ENCODE measurements around the gene DOK6. TPM values are rescaled to one million over a fixed set of nuclear protein-coding genes. Genes with fewer than 3 reads are reported as not detected.

The DOK6 gene
- total and polyA plus RNA-seq, 10 of the 15 experiments (the other 5 are each of a cell fraction or from before 2014, with no cell fraction given), result 0.01 to 0.09 (median 0.04) TPM; not detected in 4

DNA sequence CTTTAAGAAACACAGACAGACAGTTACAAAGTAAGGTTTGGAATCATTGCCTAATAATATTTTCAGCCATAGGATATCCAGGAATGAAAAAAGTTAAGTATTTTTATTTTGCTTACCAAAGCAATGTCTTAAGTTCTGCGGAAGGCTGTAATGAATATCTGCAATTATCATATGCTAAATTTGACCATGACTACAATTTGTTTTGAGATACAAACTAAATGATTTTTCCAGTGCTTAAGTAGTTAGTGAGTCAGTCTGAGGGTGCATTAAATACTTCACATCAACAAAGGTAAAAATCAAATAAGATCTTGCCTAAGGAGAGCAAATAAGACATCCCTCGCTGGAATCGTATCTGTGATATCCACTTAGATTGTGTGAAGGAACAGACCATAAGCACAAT, 297.0 kb downstream of the DOK6 start (continued):
- no peak for TF ChIP-seq EZH2 (IDR thresholded peaks at IDR 0.05; ENCODE audit: borderline replicate concordance, control insufficient read depth, low read depth, low read length)
- TF ChIP-seq SMAD1 (IDR thresholded peaks at IDR 0.05; ENCODE audit: low read depth, partially characterized antibody), result no peak
- no peak for TF ChIP-seq DPF2 (IDR thresholded peaks at IDR 0.05)
- no peak for TF ChIP-seq RFX5 (IDR thresholded peaks at IDR 0.05; ENCODE audit: low read depth, low read length)
- TF ChIP-seq ETV6 (conservative IDR thresholded peaks at IDR 0.05 in 1 of 2, IDR thresholded peaks at IDR 0.05 in 1 of 2; ENCODE audit: borderline replicate concordance in 1 of 2, low read depth in 1 of 2), result no peak
- TF ChIP-seq, protein P1, sequence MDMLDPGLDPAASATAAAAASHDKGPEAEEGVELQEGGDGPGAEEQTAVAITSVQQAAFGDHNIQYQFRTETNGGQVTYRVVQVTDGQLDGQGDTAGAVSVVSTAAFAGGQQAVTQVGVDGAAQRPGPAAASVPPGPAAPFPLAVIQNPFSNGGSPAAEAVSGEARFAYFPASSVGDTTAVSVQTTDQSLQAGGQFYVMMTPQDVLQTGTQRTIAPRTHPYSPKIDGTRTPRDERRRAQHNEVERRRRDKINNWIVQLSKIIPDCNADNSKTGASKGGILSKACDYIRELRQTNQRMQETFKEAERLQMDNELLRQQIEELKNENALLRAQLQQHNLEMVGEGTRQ (IDR thresholded peaks at IDR 0.05; ENCODE audit: borderline replicate concordance, low read depth, low read length), result no peak
- TF ChIP-seq, protein P2, sequence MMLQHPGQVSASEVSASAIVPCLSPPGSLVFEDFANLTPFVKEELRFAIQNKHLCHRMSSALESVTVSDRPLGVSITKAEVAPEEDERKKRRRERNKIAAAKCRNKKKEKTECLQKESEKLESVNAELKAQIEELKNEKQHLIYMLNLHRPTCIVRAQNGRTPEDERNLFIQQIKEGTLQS (IDR thresholded peaks at IDR 0.05; ENCODE audit: borderline replicate concordance, extremely low read depth, low read depth, low read length), result no peak
- TF ChIP-seq, protein P3, sequence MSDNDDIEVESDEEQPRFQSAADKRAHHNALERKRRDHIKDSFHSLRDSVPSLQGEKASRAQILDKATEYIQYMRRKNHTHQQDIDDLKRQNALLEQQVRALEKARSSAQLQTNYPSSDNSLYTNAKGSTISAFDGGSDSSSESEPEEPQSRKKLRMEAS (IDR thresholded peaks at IDR 0.05; ENCODE audit: low read depth, low read length), result no peak

DNA sequence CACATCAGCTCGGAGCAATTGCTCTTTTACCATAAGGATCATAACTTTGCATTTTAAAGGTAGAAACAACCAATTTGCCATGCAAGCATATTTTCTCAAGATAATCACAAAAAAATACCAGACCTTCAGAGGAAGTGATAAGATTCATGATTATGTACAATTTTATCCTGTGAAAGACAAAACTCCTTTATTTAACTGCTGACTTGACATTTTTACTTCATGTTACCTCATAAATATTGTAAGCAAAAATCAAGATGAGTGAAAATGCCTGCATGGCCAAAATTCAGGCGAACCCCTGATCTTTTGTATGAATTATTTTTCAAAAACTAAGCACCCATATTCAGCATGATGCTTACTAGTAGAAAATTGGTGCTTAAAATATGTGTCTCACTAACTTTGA, 300.6 kb downstream of the DOK6 start:
- WGBS (ENCODE audit: insufficient coverage, insufficient replicate concordance, low lambda C conversion rate, missing lambda C conversion rate), result 50% methylated on average over 2 of the region's 2 CpGs
- Histone ChIP-seq H3K4me2 (ENCODE audit: control insufficient read depth, insufficient read depth) (no peak overlapping the region), H3K27ac (ENCODE audit: control insufficient read depth, insufficient read depth) (no peak overlapping the region), H3K36me3 (ENCODE audit: control insufficient read depth in 2 of 2, insufficient read depth in 2 of 2, low read length in 1 of 2) (no peaks in the 10 kb centered on the region), H3K9me3 (replicated peaks; ENCODE audit: control insufficient read depth, insufficient read depth, low read length) (no peaks in the 10 kb centered on the region), H3K4me3 (no peak overlapping the region), H3K79me2 (ENCODE audit: control insufficient read depth, insufficient read depth, low read length) (no peaks in the 10 kb centered on the region), H3K4me1 (ENCODE audit: control insufficient read depth, insufficient read depth, low read length) (no peaks in the 10 kb centered on the region), H3K27me3 (replicated peaks in 1 of 2; ENCODE audit: control insufficient read depth in 2 of 2, insufficient read depth in 2 of 2, low read length in 1 of 2) (no peaks in the 10 kb centered on the region), H3K9ac (ENCODE audit: control insufficient read depth, insufficient read depth, low read length) (no peak overlapping the region), H4K20me1 (ENCODE audit: control insufficient read depth, insufficient read depth) (no peaks in the 10 kb centered on the region), H2AFZ (ENCODE audit: control insufficient read depth, low read depth, low read length) (no peak overlapping the region)
- FAIRE-seq (no peak), DNase-seq (ENCODE audit: low read depth, low spot score) (no peak), ATAC-seq (no peak)
- no TSS peak for BruUV-seq (replicated peaks)
- RAD21 ChIA-PET (ENCODE audit: unreplicated experiment), result no interaction called here
- intact Hi-C loops (cut with micrococcal nuclease; ENCODE audit: unreplicated experiment), result no loop called here
- POLR2A ChIA-PET, result no interaction called here
- CTCF ChIA-PET, result no interaction called here
- in situ Hi-C loops (cut with MboI), result no loop called here
- SMC1A ChIA-PET (ENCODE audit: uncharacterized antibody, unreplicated experiment), result no interaction called here
- TF ChIP-seq FOS (IDR thresholded peaks at IDR 0.05; ENCODE audit: borderline replicate concordance, extremely low read depth, insufficient read length), result no peak
- TF ChIP-seq ATF7 (IDR thresholded peaks at IDR 0.05; ENCODE audit: low read depth), result no peak
- TF ChIP-seq, protein P4, sequence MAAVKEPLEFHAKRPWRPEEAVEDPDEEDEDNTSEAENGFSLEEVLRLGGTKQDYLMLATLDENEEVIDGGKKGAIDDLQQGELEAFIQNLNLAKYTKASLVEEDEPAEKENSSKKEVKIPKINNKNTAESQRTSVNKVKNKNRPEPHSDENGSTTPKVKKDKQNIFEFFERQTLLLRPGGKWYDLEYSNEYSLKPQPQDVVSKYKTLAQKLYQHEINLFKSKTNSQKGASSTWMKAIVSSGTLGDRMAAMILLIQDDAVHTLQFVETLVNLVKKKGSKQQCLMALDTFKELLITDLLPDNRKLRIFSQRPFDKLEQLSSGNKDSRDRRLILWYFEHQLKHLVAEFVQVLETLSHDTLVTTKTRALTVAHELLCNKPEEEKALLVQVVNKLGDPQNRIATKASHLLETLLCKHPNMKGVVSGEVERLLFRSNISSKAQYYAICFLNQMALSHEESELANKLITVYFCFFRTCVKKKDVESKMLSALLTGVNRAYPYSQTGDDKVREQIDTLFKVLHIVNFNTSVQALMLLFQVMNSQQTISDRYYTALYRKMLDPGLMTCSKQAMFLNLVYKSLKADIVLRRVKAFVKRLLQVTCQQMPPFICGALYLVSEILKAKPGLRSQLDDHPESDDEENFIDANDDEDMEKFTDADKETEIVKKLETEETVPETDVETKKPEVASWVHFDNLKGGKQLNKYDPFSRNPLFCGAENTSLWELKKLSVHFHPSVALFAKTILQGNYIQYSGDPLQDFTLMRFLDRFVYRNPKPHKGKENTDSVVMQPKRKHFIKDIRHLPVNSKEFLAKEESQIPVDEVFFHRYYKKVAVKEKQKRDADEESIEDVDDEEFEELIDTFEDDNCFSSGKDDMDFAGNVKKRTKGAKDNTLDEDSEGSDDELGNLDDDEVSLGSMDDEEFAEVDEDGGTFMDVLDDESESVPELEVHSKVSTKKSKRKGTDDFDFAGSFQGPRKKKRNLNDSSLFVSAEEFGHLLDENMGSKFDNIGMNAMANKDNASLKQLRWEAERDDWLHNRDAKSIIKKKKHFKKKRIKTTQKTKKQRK (IDR thresholded peaks at IDR 0.05; ENCODE audit: low read depth, low read length), result no peak
- TF ChIP-seq CBX5 (IDR thresholded peaks at IDR 0.05; ENCODE audit: low read depth), result no peak
- no peak for TF ChIP-seq ZNF274 (IDR thresholded peaks at IDR 0.05; ENCODE audit: insufficient read depth, insufficient read length)
- TF ChIP-seq HDAC6 (IDR thresholded peaks at IDR 0.05; ENCODE audit: unreplicated experiment), result no peak
- no peak for TF ChIP-seq SP1 (IDR thresholded peaks at IDR 0.05; ENCODE audit: low read depth, low read length)
- TF ChIP-seq, protein P5, sequence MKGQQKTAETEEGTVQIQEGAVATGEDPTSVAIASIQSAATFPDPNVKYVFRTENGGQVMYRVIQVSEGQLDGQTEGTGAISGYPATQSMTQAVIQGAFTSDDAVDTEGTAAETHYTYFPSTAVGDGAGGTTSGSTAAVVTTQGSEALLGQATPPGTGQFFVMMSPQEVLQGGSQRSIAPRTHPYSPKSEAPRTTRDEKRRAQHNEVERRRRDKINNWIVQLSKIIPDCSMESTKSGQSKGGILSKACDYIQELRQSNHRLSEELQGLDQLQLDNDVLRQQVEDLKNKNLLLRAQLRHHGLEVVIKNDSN (IDR thresholded peaks at IDR 0.05; ENCODE audit: borderline replicate concordance, extremely low read length, insufficient read depth, low read depth, low read length), result no peak
- TF ChIP-seq RAD51 (IDR thresholded peaks at IDR 0.05), result no peak
- TF ChIP-seq YBX1 (IDR thresholded peaks at IDR 0.05), result no peak
- no peak for TF ChIP-seq TCF7 (IDR thresholded peaks at IDR 0.05; ENCODE audit: borderline replicate concordance)
